Natural killer cell (primary cell): Measurements from ENCODE around the gene ADGRE3. TPM values are rescaled to one million over a fixed set of nuclear protein-coding genes. Genes with fewer than 3 reads are reported as not detected.

ENCODE experiments used
- ATAC-seq, 3 donors: fragments of 150-1000 bp in 2 of 3; fragments of 200-7000 bp in 1 of 3; cut with Tn5 transposase; 1 replicate in 1 of 3; 2 replicates in 2 of 3; pipeline ENCODE4 v1.10.0; 2021; ENCODE audit warnings: mild to moderate bottlenecking in 2 of 3, moderate library complexity in 2 of 3
- DNase-seq, 2 donors: peaks; one replicate each; pipeline versions ENCODE4 v3.0.0 to v3.0.0-alpha.2; 2013 to 2021; ENCODE audit warnings: mixed read lengths in 1 of 2
- H3K27ac ChIP-seq: one replicate; pipeline ENCODE4 v1.5.1; 2013; ENCODE audit warnings: mild to moderate bottlenecking, low read length
- H3K27me3 ChIP-seq: one replicate; pipeline ENCODE4 v1.6.1; 2013; ENCODE audit warnings: low read length; ENCODE audit not compliant: control insufficient read depth, insufficient read depth
- H3K36me3 ChIP-seq: one replicate; pipeline ENCODE4 v1.6.1; 2013; ENCODE audit warnings: low read length; ENCODE audit not compliant: control insufficient read depth, insufficient read depth
- H3K4me1 ChIP-seq: one replicate; pipeline ENCODE4 v1.6.1; 2013; ENCODE audit warnings: low read length; ENCODE audit not compliant: control insufficient read depth, insufficient read depth
- H3K4me3 ChIP-seq: one replicate; pipeline ENCODE4 v1.5.1; 2013; ENCODE audit warnings: low read length
- H3K9me3 ChIP-seq: one replicate; pipeline ENCODE4 v1.6.1; 2013; ENCODE audit warnings: low read length; ENCODE audit not compliant: control insufficient read depth, insufficient read depth
- H3K27ac Mint-ChIP-seq, 2 donors: one replicate each; pipeline ENCODE4 v1.8.0; 2022; ENCODE audit warnings: mild to moderate bottlenecking in 2 of 2, mixed read lengths in 2 of 2, moderate library complexity in 1 of 2
- H3K27me3 Mint-ChIP-seq, 2 donors: one replicate each; pipeline ENCODE4 v1.8.0; 2022; ENCODE audit warnings: low read depth in 2 of 2, mixed read lengths in 2 of 2
- H3K36me3 Mint-ChIP-seq: one replicate; pipeline ENCODE4 v1.8.0; 2022; ENCODE audit warnings: mixed read lengths
- H3K4me1 Mint-ChIP-seq, 2 donors: one replicate each; pipeline ENCODE4 v1.8.0; 2022; ENCODE audit warnings: mixed read lengths in 2 of 2
- H3K4me3 Mint-ChIP-seq: one replicate; pipeline ENCODE4 v1.8.0; 2022; ENCODE audit warnings: mild to moderate bottlenecking, moderate library complexity, mixed read lengths
- H3K9me3 Mint-ChIP-seq, 2 donors: one replicate each; pipeline ENCODE4 v1.8.0; 2022; ENCODE audit warnings: mixed read lengths in 2 of 2
- WGBS: methylation state at CpG from one replicate; pipeline ENCODE4 v1.1.7; 2013; ENCODE audit warnings: missing lambda C conversion rate; ENCODE audit not compliant: insufficient coverage; 5-methylcytosine and 5-hydroxymethylcytosine counted together
- intact Hi-C: fragments of 100-400 bp; cut with micrococcal nuclease; formaldehyde crosslinking; loops from one replicate; pipeline ENCODE4 v1.14.2; 2022
- total RNA-seq, 4 donors: library from RNA; stranded (reverse); fragments of 120-200 nt in 1 of 4; gene quantifications; one replicate each; pipeline versions ENCODE4 v1.2.3 to v1.2.4, GENCODE V29; 2013 to 2022
- TF ChIP-seq, protein P1 (sequence below): fragments of 200-600 bp; IDR thresholded peaks from one replicate; pipeline ENCODE4 v1.8.0; 2022; ENCODE audit warnings: antibody characterized with exemption

ADGRE3 gene
- total RNA-seq, 3 donors from 2014 or later (not counting 1 experiment from before 2014, with no cell fraction given) = 0.59 to 9.1 (median 1.0) TPM

DNA sequence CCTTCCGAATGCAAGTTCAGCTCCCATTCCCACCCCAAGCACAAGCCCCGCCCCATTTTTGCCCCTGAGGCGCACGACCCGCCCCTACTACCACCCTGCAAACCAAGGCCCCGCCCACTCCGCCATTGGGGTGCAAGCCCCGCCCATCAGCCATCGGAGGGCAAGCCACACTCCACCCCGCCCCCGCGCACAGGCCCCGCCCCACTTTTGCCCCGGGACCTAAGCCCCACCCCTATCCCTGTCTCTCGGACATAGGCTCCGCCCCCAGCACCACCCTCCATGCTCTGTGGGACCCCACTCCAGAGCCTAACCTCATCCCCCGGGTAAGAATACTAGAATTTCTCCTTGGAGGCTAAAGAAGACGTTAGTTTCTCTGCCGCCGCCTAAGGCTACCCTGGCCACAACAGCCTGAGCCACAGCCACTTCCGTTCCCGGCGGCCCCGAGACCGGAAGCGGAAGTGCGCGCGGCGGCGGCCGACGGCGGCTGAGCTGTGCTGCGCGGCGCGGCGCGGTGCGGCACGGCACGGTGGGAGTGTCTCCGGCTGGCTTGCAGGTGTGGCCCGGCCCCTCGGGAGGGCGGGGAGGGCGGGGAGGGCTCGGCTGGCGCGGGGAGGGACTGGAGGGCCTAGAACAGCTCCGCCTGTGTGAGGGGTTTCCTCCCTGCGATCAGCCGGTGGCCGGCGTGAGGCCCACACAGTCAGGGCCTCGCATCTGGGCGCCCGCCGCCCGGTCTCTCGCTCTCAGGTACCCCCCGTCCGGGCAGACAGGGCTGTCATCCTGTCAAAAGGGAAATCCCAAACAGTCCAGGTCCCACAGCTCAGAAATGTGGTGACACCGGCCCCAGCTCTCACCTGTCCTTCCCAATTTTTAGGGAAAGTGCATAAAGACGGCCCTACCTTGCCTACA, 15.2 kb upstream of the ADGRE3 start, which contains the start of gene ZNF333:
TSS of gene ZNF333 (plus strand) at position 451 of the 906 bp plus-strand sequence. CDS start 3,444 bp downstream, outside the sequence.
- Histone ChIP-seq H3K4me3 (peak within 1 kb of the TSS; percentile 79), H3K36me3 (peaks cover 4% of the 10 kb centered on the region), H3K27me3 (no peaks in the 10 kb centered on the region), H3K4me1 (peaks cover 13% of the 10 kb centered on the region), H3K27ac (peak within 1 kb of the TSS; percentile 98), H3K9me3 (no peaks in the 10 kb centered on the region)
- Mint-ChIP-seq H3K36me3 (no peaks in the 10 kb centered on the region), H3K27me3 (no peaks in the 10 kb centered on the region), H3K4me1 (peaks cover 6 to 26% of the 10 kb centered on the region in 2 donors), H3K27ac (peak within 1 kb of the TSS; percentile 91 to 97), H3K4me3 (peak within 1 kb of the TSS; percentile 91), H3K9me3 (no peaks in the 10 kb centered on the region)
- under 1% methylated on average over 62 of the region's 66 CpGs for WGBS
- ATAC-seq (peak; percentile 85 to 96 (median 90)), DNase-seq (peak; percentile 96 to 97)
- intact Hi-C loops = no loop called here
- TF ChIP-seq, protein P1, sequence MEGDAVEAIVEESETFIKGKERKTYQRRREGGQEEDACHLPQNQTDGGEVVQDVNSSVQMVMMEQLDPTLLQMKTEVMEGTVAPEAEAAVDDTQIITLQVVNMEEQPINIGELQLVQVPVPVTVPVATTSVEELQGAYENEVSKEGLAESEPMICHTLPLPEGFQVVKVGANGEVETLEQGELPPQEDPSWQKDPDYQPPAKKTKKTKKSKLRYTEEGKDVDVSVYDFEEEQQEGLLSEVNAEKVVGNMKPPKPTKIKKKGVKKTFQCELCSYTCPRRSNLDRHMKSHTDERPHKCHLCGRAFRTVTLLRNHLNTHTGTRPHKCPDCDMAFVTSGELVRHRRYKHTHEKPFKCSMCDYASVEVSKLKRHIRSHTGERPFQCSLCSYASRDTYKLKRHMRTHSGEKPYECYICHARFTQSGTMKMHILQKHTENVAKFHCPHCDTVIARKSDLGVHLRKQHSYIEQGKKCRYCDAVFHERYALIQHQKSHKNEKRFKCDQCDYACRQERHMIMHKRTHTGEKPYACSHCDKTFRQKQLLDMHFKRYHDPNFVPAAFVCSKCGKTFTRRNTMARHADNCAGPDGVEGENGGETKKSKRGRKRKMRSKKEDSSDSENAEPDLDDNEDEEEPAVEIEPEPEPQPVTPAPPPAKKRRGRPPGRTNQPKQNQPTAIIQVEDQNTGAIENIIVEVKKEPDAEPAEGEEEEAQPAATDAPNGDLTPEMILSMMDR = no peak

DNA sequence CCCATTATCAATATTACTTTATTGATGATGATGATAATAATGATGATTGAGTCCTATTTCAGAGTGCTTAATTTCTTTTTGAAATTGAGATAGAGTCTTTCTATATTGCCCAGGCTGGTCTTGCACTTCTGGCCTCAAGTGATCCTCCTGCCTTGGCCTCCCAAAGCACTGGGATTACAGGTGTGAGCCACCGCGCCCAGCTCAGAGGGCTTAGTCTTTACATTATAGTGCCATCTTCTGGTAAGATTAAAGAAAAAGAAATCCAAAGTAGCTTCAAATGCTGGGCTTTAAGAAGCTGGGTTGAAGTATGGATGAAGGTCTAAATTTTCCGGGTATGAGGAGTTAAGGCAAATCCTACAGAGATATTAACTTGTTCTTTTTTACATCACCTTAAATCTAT, 11.8 kb upstream of the ADGRE3 start:
- Histone ChIP-seq H3K27ac (no peak overlapping the region), H3K4me1 (peaks cover 16% of the 10 kb centered on the region), H3K9me3 (no peaks in the 10 kb centered on the region), H3K36me3 (no peaks in the 10 kb centered on the region), H3K27me3 (no peaks in the 10 kb centered on the region), H3K4me3 (no peak overlapping the region)
- Mint-ChIP-seq H3K4me1 (peaks cover 0 to 16% of the 10 kb centered on the region in 2 donors), H3K4me3 (no peak overlapping the region), H3K9me3 (no peaks in the 10 kb centered on the region), H3K27ac (no peak overlapping the region), H3K36me3 (no peaks in the 10 kb centered on the region), H3K27me3 (peaks cover 0 to 4% of the 10 kb centered on the region in 2 donors)
- DNase-seq = peak in 1 of 2 donors; percentile 50
- TF ChIP-seq, protein P1 = peak; percentile 56
- intact Hi-C loops = loop anchor here (1.0 kb wide), 1 partner anchor 112 kb away; no protein-coding TSS in a partner anchor
- 50% methylated on average over 2 of the region's 3 CpGs for WGBS
- no peak for ATAC-seq

DNA sequence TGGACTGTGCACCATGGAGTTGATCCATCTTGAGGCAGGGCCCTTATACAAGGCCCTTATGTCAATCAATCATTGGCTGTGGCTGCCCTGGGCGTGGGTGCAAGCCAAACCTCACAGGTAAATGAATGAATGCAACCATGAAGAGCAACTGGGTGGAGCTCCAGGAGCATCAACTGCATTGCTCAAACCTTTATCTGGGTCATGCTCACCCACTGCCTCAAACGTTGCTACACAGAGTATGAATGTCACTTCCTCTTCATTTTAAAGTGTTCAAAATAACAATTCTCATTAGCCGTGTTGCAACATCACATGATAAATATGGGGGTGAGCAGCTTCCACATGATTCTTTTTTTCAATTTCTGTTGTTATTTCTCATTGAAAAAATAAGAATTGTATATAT, 8.8 kb upstream of the ADGRE3 start:
- Mint-ChIP-seq H3K4me1 (no peaks in the 10 kb centered on the region), H3K4me3 (no peak overlapping the region), H3K27me3 (peaks cover 0 to 4% of the 10 kb centered on the region in 2 donors), H3K27ac (no peak overlapping the region), H3K9me3 (no peaks in the 10 kb centered on the region), H3K36me3 (no peaks in the 10 kb centered on the region)
- WGBS = 26% methylated on average over 2 of the region's 3 CpGs
- Histone ChIP-seq H3K4me1 (peaks cover 3% of the 10 kb centered on the region), H3K4me3 (no peak overlapping the region), H3K27ac (no peak overlapping the region), H3K9me3 (no peaks in the 10 kb centered on the region), H3K27me3 (no peaks in the 10 kb centered on the region), H3K36me3 (no peaks in the 10 kb centered on the region)
- ATAC-seq = peak in 2 of 3 donors; percentile 49 to 81
- intact Hi-C loops = no loop called here
- DNase-seq = peak in 1 of 2 donors; percentile 36
- TF ChIP-seq, protein P1 = no peak
